Measurements from ENCODE around the gene CREG2. TPM values are rescaled to one million over a fixed set of nuclear protein-coding genes. Genes with fewer than 3 reads are reported as not detected.

The CREG2 gene
- total and polyA plus RNA-seq, 8 donors = 0.24 to 0.98 (median 0.51) TPM; not detected in 2

DNA sequence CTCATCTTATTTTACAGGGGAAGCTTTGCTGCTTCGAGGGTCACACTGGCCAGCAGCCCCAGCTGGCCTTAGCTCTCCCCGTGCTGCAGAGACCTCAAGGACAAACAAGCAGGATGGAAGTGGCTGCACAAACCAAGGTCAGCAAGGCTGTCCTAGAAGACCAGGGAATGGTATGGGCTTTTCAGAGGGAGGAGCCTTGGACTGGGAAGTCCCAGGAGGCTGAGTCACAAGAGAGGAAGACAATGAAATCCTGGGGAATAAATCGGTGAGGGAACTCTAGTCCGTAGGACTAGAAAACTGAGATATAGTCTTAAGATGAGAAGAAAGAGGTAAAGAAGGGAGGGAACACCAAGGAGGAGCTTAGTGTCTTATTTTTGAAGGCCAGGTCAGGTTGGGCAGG, 15.7 kb downstream of the CREG2 start:
- Histone ChIP-seq H3K27ac (no peak overlapping the region), H3K27me3 (no peaks in the 10 kb centered on the region), H3K4me1 (no peaks in the 10 kb centered on the region), H3K9me3 (peaks cover 0 to 4% of the 10 kb centered on the region in 2 donors), H3K4me3 (no peak overlapping the region), H3K36me3 (no peaks in the 10 kb centered on the region)
- intact Hi-C loops (cut with DNase I) = no loop called here
- ATAC-seq (no peak), DNase-seq (no peak)
- TF ChIP-seq, protein P1, sequence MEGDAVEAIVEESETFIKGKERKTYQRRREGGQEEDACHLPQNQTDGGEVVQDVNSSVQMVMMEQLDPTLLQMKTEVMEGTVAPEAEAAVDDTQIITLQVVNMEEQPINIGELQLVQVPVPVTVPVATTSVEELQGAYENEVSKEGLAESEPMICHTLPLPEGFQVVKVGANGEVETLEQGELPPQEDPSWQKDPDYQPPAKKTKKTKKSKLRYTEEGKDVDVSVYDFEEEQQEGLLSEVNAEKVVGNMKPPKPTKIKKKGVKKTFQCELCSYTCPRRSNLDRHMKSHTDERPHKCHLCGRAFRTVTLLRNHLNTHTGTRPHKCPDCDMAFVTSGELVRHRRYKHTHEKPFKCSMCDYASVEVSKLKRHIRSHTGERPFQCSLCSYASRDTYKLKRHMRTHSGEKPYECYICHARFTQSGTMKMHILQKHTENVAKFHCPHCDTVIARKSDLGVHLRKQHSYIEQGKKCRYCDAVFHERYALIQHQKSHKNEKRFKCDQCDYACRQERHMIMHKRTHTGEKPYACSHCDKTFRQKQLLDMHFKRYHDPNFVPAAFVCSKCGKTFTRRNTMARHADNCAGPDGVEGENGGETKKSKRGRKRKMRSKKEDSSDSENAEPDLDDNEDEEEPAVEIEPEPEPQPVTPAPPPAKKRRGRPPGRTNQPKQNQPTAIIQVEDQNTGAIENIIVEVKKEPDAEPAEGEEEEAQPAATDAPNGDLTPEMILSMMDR (IDR thresholded peaks at IDR 0.05) = no peak

DNA sequence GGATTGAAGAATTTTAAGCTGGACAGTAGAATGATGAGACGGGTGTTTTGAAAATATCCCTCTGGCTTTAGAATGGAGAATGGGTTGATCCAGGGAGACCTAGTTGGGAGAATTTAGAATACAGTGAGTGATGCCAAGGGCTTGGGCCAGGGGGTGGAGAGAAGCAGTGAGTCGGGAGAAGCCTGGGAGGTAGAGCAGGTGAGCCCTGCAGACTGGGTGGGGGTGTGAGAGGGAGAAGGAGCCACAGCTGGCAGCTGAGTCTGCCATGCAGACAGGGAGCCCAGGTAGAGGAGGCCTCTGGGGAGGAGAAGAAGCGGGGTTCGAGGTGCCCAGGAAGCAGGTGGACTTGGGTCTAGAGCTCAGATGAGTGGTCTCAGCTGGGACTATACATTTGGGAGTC, 18.2 kb downstream of the CREG2 start:
- no peaks in the 10 kb centered on the region for H3K27me3 ChIP-seq
- H3K4me1 ChIP-seq = no peaks in the 10 kb centered on the region
- H3K9me3 ChIP-seq = peaks cover 0 to 4% of the 10 kb centered on the region in 2 donors
- DNase-seq = no peak
- H3K4me3 ChIP-seq = no peak overlapping the region
- no peak for ATAC-seq
- intact Hi-C loops (cut with DNase I) = no loop called here
- H3K36me3 ChIP-seq = no peaks in the 10 kb centered on the region
- no peak overlapping the region for H3K27ac ChIP-seq
- TF ChIP-seq, protein P1 (IDR thresholded peaks at IDR 0.05) = no peak

DNA sequence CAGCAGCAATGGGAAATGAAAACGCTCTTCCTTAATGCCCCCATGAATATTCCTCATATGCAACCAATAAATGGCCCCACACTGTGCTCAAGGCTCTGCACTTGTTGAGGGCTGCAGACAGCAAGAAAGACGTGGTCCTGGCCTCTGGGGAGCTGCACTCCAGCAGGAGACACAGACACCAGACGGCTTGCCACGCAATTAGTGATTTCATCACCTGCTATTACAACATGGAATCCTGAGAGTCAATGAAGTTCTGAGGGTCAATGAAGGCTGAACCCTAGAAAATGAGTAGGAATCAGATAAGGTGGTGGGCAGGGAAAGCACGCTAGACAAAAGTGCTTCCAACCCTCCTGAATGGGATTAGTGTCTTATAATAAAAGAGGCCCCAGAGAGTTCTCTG, 18.9 kb downstream of the CREG2 start:
- no peaks in the 10 kb centered on the region for H3K27me3 ChIP-seq
- ATAC-seq = no peak
- DNase-seq = no peak
- intact Hi-C loops (cut with DNase I) = no loop called here
- no peaks in the 10 kb centered on the region for H3K4me1 ChIP-seq
- H3K27ac ChIP-seq = no peak overlapping the region
- no peaks in the 10 kb centered on the region for H3K36me3 ChIP-seq
- TF ChIP-seq, protein P1 (IDR thresholded peaks at IDR 0.05) = no peak
- H3K9me3 ChIP-seq = peaks cover 0 to 4% of the 10 kb centered on the region in 2 donors
- no peak overlapping the region for H3K4me3 ChIP-seq

DNA sequence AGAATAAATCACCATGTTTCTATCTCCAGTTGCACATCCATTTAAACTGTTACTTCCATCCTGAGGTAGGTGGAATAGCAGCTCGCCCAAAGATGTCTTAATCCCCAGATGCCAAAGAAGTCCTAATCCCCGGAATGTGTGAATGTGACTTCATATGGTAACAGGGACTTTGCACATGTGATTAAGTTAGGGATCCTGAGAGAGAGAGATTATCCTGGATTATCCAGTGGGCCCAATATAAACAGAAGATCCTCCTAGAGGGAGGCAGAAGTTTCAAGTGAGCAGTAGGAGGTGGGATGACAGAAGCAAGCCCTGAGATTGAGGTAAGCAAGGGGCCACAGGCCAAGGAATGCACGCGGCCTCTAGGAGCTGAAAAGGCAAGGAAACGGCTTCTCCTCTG, 19.8 kb downstream of the CREG2 start:
- ATAC-seq (no peak), DNase-seq (no peak)
- Histone ChIP-seq H3K27me3 (no peaks in the 10 kb centered on the region), H3K9me3 (no peaks in the 10 kb centered on the region), H3K36me3 (no peaks in the 10 kb centered on the region), H3K4me1 (no peaks in the 10 kb centered on the region), H3K4me3 (no peak overlapping the region), H3K27ac (no peak overlapping the region)
- TF ChIP-seq, protein P1 (IDR thresholded peaks at IDR 0.05) = no peak
- intact Hi-C loops (cut with DNase I) = no loop called here

DNA sequence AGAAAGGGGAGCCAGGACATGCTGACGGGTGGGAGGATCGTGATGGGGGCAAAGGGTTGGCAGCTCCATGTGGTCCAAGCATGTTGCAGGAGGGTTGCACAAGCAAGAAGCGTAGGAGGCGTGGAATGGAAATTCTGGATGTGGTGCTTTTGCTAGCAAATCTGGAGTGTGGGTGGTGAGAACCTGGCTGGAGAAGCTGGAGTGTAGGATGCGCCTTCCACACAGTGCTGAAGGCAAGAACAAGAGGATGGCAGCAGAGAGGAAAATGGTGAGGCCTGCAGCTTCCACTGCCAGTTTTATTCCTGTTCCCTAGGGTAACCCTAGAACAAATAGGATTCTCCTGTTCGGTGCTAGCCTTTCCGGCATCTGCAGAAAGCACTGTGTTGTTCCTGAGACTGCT, 22.4 kb downstream of the CREG2 start:
- no peak for DNase-seq
- TF ChIP-seq, protein P1 (IDR thresholded peaks at IDR 0.05) = no peak
- H3K27me3 ChIP-seq = no peaks in the 10 kb centered on the region
- H3K4me3 ChIP-seq = no peak overlapping the region
- no peak overlapping the region for H3K27ac ChIP-seq
- peaks cover 0 to 7% of the 10 kb centered on the region in 2 donors for H3K4me1 ChIP-seq
- no peak for ATAC-seq
- intact Hi-C loops (cut with DNase I) = no loop called here
- H3K36me3 ChIP-seq = no peaks in the 10 kb centered on the region
- H3K9me3 ChIP-seq = no peaks in the 10 kb centered on the region

All from left lung (tissue), 10 donors.